Ovary (tissue), 3 donors: ENCODE data around the gene SGPP1.

Source experiments
- POLR2A ChIP-seq: fragments of 450-650 bp; IDR thresholded peaks from one replicate; pipeline ENCODE4 v1.6.1; 2017; ENCODE audit warnings: antibody characterized with exemption, mild to moderate bottlenecking, moderate library complexity
- TF ChIP-seq, protein P1 (sequence below), 3 donors: fragments of 450-650 bp in 2 of 3; fragments of 200-600 bp in 1 of 3; IDR thresholded peaks; one replicate each; pipeline versions ENCODE4 v1.5.1 to v1.8.0; 2016 to 2022; ENCODE audit warnings: antibody characterized with exemption in 3 of 3, mild to moderate bottlenecking in 1 of 3
- donor health status: DM: no; HTN: no; CAD: no.

DNA sequence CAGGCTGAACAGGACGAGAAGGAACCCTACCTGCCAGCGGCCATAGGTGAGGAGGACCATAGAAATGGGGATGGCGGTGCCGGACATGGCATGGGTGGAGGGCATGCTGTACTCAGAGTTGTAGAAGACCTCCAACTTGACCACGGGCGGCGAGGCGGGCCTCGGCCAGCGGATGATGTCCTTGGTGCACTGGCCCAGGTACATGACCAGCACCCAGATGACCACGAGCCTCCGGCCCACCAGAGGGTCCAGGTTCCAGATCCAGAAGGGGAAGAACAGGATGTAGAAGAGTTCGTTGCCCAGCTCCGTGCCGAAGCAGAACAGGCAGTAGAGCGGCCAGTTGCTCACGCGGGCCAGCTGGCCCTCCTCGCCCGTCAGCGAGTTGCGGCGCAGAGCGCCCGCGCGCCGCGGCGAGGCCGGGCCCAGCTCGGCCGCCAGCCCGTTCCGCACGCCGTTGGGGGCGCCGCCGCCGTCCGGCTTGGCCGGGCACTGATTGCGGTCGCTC is 582 bp downstream of the SGPP1 start:
- no peak for TF ChIP-seq POLR2A
- TF ChIP-seq, protein P1, sequence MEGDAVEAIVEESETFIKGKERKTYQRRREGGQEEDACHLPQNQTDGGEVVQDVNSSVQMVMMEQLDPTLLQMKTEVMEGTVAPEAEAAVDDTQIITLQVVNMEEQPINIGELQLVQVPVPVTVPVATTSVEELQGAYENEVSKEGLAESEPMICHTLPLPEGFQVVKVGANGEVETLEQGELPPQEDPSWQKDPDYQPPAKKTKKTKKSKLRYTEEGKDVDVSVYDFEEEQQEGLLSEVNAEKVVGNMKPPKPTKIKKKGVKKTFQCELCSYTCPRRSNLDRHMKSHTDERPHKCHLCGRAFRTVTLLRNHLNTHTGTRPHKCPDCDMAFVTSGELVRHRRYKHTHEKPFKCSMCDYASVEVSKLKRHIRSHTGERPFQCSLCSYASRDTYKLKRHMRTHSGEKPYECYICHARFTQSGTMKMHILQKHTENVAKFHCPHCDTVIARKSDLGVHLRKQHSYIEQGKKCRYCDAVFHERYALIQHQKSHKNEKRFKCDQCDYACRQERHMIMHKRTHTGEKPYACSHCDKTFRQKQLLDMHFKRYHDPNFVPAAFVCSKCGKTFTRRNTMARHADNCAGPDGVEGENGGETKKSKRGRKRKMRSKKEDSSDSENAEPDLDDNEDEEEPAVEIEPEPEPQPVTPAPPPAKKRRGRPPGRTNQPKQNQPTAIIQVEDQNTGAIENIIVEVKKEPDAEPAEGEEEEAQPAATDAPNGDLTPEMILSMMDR (IDR thresholded peaks at IDR 0.05) = no peak
